B cell (primary cell): Measurements from ENCODE around the gene PYM1. TPM values are rescaled to one million over a fixed set of nuclear protein-coding genes. Genes with fewer than 3 reads are reported as not detected.

Experiments used
- ATAC-seq: fragments of 200-7000 bp; cut with Tn5 transposase; one replicate; pipeline ENCODE4 v1.10.0; 2021; ENCODE audit warnings: low read depth, mild to moderate bottlenecking, moderate number of reproducible peaks, moderate library complexity
- CTCF ChIA-PET: fragments of 350-600 bp; sonication (Branson Sonifier 250); formaldehyde crosslinking; loops from one replicate; lab custom pipeline; 2021; ENCODE audit warnings: antibody characterized with exemption, inconsistent platforms; lab: Charles Lee
- POLR2A ChIA-PET: fragments of 350-600 bp; sonication (Branson Sonifier 250); formaldehyde crosslinking; loops from one replicate; lab custom pipeline; 2021; ENCODE audit warnings: antibody characterized with exemption; lab: Charles Lee
- DNase-seq: peaks from one replicate; pipeline ENCODE4 v3.0.0; 2013
- H2AFZ ChIP-seq: 2 replicates; pipeline ENCODE4 v1.6.1; 2012; ENCODE audit warnings: mild to moderate bottlenecking, low read depth, low read length; ENCODE audit not compliant: insufficient read depth, poor library complexity, severe bottlenecking
- H3K27ac ChIP-seq, 2 donors: 1 replicate in 1 of 2; 2 replicates in 1 of 2; pipeline ENCODE4 v1.5.1; 2012 to 2013; ENCODE audit warnings: low read length in 2 of 2, mild to moderate bottlenecking in 2 of 2, moderate library complexity in 1 of 2
- H3K27me3 ChIP-seq, 4 experiments: fragments of 200-600 bp in 1 of 4; sonication (generic) in 1 of 4; replicated peaks in 1 of 4; 1 replicate in 2 of 4; 2 replicates in 2 of 4; pipeline versions ENCODE4 v1.6.1 to v1.7.0; 2013 to 2016; ENCODE audit warnings: low read length in 3 of 4, mild to moderate bottlenecking in 2 of 4, mixed read lengths in 1 of 4, moderate library complexity in 1 of 4; ENCODE audit not compliant: insufficient read depth in 4 of 4, control insufficient read depth in 3 of 4; ENCODE audit errors: control extremely low read depth in 1 of 4
- H3K36me3 ChIP-seq, 2 experiments: replicated peaks in 1 of 2; 1 replicate in 1 of 2; 2 replicates in 1 of 2; pipeline versions ENCODE4 v1.6.1 to v1.7.1; 2013; ENCODE audit warnings: low read length in 1 of 2; ENCODE audit not compliant: insufficient read depth in 2 of 2, control insufficient read depth in 1 of 2; ENCODE audit errors: control extremely low read depth in 1 of 2, extremely low read depth in 1 of 2
- H3K4me1 ChIP-seq, 2 donors: fragments of 200-600 bp in 1 of 2; sonication (generic) in 1 of 2; 1 replicate in 1 of 2; 2 replicates in 1 of 2; pipeline versions ENCODE4 v1.5.1 to v1.6.1; 2013 to 2017; ENCODE audit warnings: low read length in 2 of 2; ENCODE audit not compliant: control insufficient read depth in 2 of 2, insufficient read depth in 2 of 2
- H3K4me2 ChIP-seq: replicated peaks from 2 replicates; pipeline ENCODE3; 2012; ENCODE audit warnings: mild to moderate bottlenecking, low read depth, low read length; ENCODE audit not compliant: poor library complexity, severe bottlenecking
- H3K4me3 ChIP-seq, 5 experiments: fragments of 200-600 bp in 1 of 5; sonication (generic) in 1 of 5; 1 replicate in 3 of 5; 2 replicates in 2 of 5; pipeline versions ENCODE4 v1.5.1 to v1.7.0; 2011 to 2016; ENCODE audit warnings: low read length in 4 of 5, mild to moderate bottlenecking in 4 of 5, low read depth in 2 of 5, control low read depth in 1 of 5, moderate library complexity in 1 of 5; ENCODE audit not compliant: insufficient read depth in 1 of 5; ENCODE audit errors: control extremely low read depth in 1 of 5, extremely low read depth in 1 of 5
- H3K79me2 ChIP-seq: fragments of 200-600 bp; sonication (generic); one replicate; pipeline ENCODE4 v1.6.0; 2016; ENCODE audit warnings: low read length; ENCODE audit not compliant: control insufficient read depth, insufficient read depth
- H3K9ac ChIP-seq: fragments of 200-600 bp; sonication (generic); 2 replicates; pipeline ENCODE4 v1.6.1; 2017; ENCODE audit warnings: mild to moderate bottlenecking, low read length, moderate library complexity
- H3K9me3 ChIP-seq, 3 donors: one replicate each; pipeline versions ENCODE4 v1.6.1 to v1.7.1; 2013; ENCODE audit warnings: low read length in 2 of 3; ENCODE audit not compliant: control insufficient read depth in 2 of 3, insufficient read depth in 1 of 3; ENCODE audit errors: control extremely low read depth in 1 of 3
- H4K20me1 ChIP-seq: 2 replicates; pipeline ENCODE4 v1.6.0; 2012; ENCODE audit warnings: mild to moderate bottlenecking, low read length; ENCODE audit not compliant: insufficient read depth, control insufficient read depth, poor library complexity, severe bottlenecking
- H3K27ac Mint-ChIP-seq: one replicate; pipeline ENCODE4 v1.8.0; 2021; ENCODE audit warnings: mixed read lengths
- H3K27me3 Mint-ChIP-seq: one replicate; pipeline ENCODE4 v1.8.0; 2021; ENCODE audit warnings: mixed read lengths
- H3K4me1 Mint-ChIP-seq: one replicate; pipeline ENCODE4 v1.8.0; 2021; ENCODE audit warnings: mixed read lengths
- H3K4me3 Mint-ChIP-seq: one replicate; pipeline ENCODE4 v1.8.0; 2021; ENCODE audit warnings: mixed read lengths
- H3K9me3 Mint-ChIP-seq: one replicate; pipeline ENCODE4 v1.8.0; 2022; ENCODE audit warnings: mixed read lengths; ENCODE audit not compliant: insufficient read depth
- EZH2 ChIP-seq: IDR thresholded peaks from 2 replicates; pipeline ENCODE4 v1.6.1; 2012; ENCODE audit warnings: borderline replicate concordance, low read depth, mild to moderate bottlenecking, moderate library complexity, low read length; ENCODE audit not compliant: insufficient read depth, poor library complexity, severe bottlenecking
- WGBS: methylation state at CpG from one replicate; pipeline ENCODE4 v1.1.5; 2013; ENCODE audit warnings: missing lambda C conversion rate; ENCODE audit not compliant: insufficient coverage; 5-methylcytosine and 5-hydroxymethylcytosine counted together
- intact Hi-C: fragments of 100-400 bp; cut with micrococcal nuclease; formaldehyde crosslinking; loops from one replicate; pipeline ENCODE4 v1.10.0; 2022
- polyA plus RNA-seq: library from polyadenylated mRNA; depleted of rRNA; stranded (reverse); fragments of >200 nt; gene quantifications from 2 replicates; pipeline ENCODE4 v1.2.3, GENCODE V29; 2012
- total RNA-seq, 2 donors: library from RNA; stranded (reverse); fragments of 120-200 nt in 1 of 2; gene quantifications; 1 replicate in 1 of 2; 2 replicates in 1 of 2; pipeline versions ENCODE4 v1.2.3 to v1.2.4, GENCODE V29; 2013 to 2022
- TF ChIP-seq, protein P1 (sequence below): fragments of 200-600 bp; IDR thresholded peaks from one replicate; pipeline ENCODE4 v1.8.0; 2022; ENCODE audit warnings: antibody characterized with exemption, mild to moderate bottlenecking

The PYM1 gene
- total and polyA plus RNA-seq, 2 donors (not counting 1 experiment from before 2014, with no cell fraction given) = 22.5 to 39.2 TPM

GRCh38 chr12:55909513-55909884 is 18.2 kb downstream of the PYM1 start:
- Histone ChIP-seq H4K20me1 (peaks cover 6% of the 10 kb centered on the region), H3K27ac (no peak overlapping the region), H3K9me3 (no peaks in the 10 kb centered on the region), H3K79me2 (peaks cover 39% of the 10 kb centered on the region), H3K4me3 (no peak overlapping the region), H3K36me3 (peaks cover 7 to 16% of the 10 kb centered on the region in 2 experiments), H3K9ac (no peak overlapping the region), H3K4me2 (no peak overlapping the region), H3K4me1 (no peaks in the 10 kb centered on the region), H3K27me3 (no peaks in the 10 kb centered on the region), H2AFZ (no peak overlapping the region)
- Mint-ChIP-seq H3K27me3 (no peaks in the 10 kb centered on the region), H3K27ac (no peak overlapping the region), H3K4me3 (no peak overlapping the region), H3K4me1 (peaks cover 12% of the 10 kb centered on the region), H3K9me3 (no peaks in the 10 kb centered on the region)
- intact Hi-C loops = no loop called here
- TF ChIP-seq, protein P1, sequence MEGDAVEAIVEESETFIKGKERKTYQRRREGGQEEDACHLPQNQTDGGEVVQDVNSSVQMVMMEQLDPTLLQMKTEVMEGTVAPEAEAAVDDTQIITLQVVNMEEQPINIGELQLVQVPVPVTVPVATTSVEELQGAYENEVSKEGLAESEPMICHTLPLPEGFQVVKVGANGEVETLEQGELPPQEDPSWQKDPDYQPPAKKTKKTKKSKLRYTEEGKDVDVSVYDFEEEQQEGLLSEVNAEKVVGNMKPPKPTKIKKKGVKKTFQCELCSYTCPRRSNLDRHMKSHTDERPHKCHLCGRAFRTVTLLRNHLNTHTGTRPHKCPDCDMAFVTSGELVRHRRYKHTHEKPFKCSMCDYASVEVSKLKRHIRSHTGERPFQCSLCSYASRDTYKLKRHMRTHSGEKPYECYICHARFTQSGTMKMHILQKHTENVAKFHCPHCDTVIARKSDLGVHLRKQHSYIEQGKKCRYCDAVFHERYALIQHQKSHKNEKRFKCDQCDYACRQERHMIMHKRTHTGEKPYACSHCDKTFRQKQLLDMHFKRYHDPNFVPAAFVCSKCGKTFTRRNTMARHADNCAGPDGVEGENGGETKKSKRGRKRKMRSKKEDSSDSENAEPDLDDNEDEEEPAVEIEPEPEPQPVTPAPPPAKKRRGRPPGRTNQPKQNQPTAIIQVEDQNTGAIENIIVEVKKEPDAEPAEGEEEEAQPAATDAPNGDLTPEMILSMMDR = no peak
- no peak for TF ChIP-seq EZH2
- WGBS = no CpG with 5 or more reads among the region's 2 CpGs
- no peak for ATAC-seq
- no peak for DNase-seq
- ChIA-PET POLR2A (no interaction called here), CTCF (no interaction called here)

DNA sequence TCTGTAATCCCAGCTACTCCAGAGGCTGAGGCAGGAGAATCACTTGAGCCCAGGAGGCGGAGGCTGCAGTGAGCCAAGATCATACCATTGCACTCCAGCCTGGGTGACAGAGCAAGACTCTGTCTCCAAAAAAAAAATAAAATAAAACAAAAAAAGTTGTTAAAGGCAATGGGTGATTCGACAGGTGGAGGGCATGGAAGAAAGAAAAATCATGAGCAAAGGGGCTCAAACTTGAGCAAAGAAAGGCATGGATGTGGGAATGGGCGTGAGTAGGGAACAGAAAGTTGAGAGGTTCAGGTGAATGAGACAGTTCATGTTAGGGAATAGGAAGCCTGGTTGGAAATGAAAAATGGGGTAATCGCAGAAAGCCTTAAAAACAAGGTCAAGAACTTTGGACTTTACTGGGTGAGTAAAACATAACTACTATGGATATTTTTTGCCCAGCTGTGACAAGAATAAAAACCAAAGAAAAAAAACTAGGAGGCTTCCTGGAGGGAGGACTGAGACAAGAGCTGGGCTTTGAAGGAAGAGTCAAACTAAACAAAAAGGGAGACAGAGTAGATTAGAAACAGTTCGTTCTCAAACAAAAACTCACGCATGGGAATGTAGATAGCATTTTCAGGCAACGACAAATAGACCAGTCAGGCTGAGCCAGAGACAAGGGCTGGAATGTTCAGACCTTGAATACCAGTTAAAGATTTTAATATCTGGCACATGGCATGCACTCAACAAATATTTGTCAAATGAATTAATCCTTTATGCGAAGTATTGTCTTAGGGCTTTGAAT is 18.8 kb downstream of the PYM1 start:
- H3K79me2 ChIP-seq = peaks cover 35% of the 10 kb centered on the region
- peaks cover 5 to 10% of the 10 kb centered on the region in 2 experiments for H3K36me3 ChIP-seq
- H3K4me3 ChIP-seq = no peak overlapping the region
- no peak for ATAC-seq
- Mint-ChIP-seq H3K4me1 (peaks cover 10% of the 10 kb centered on the region), H3K27ac (no peak overlapping the region), H3K4me3 (no peak overlapping the region), H3K27me3 (no peaks in the 10 kb centered on the region), H3K9me3 (no peaks in the 10 kb centered on the region)
- H3K9ac ChIP-seq = no peak overlapping the region
- no peaks in the 10 kb centered on the region for H3K4me1 ChIP-seq
- no peak overlapping the region for H3K4me2 ChIP-seq
- intact Hi-C loops = no loop called here
- peak overlapping the region in 1 of 2 donors; percentile 14 for H3K27ac ChIP-seq
- no peaks in the 10 kb centered on the region for H3K27me3 ChIP-seq
- WGBS = 97% methylated on average over 7 of the region's 8 CpGs
- no peak for DNase-seq
- no peaks in the 10 kb centered on the region for H3K9me3 ChIP-seq
- H2AFZ ChIP-seq = no peak overlapping the region
- ChIA-PET POLR2A (no interaction called here), CTCF (no interaction called here)
- H4K20me1 ChIP-seq = no peaks in the 10 kb centered on the region
- TF ChIP-seq, protein P1 = no peak
- TF ChIP-seq EZH2 = no peak
